Umbilical cord (tissue), 2 donors: ENCODE results near the gene EFNA5. TPM values are rescaled to one million over a fixed set of nuclear protein-coding genes. Genes with fewer than 3 reads are reported as not detected.
"Not testable (repeated sequence)": the region's sequence is repeated elsewhere in the genome, so short reads cannot be mapped to it uniquely, and the experiment has no call there.

ENCODE experiments used
- DNase-seq: peaks from one replicate; pipeline ENCODE4 v3.0.0-alpha.2; 2015; ENCODE audit warnings: low spot score
- total RNA-seq: library from RNA; depleted of rRNA; stranded (reverse); fragments of >200 nt; gene quantifications from one replicate; pipeline ENCODE4 v1.2.3, GENCODE V29; 2014; ENCODE audit warnings: low replicate concordance; ENCODE audit not compliant: insufficient read depth

Gene EFNA5
- total RNA-seq, 1 donor from 2014 or later = 15.2 TPM

- DNase-seq = no peak
These were observed 211.1 kb downstream of the EFNA5 start for GRCh38 chr5:107459605-107460004.

DNA sequence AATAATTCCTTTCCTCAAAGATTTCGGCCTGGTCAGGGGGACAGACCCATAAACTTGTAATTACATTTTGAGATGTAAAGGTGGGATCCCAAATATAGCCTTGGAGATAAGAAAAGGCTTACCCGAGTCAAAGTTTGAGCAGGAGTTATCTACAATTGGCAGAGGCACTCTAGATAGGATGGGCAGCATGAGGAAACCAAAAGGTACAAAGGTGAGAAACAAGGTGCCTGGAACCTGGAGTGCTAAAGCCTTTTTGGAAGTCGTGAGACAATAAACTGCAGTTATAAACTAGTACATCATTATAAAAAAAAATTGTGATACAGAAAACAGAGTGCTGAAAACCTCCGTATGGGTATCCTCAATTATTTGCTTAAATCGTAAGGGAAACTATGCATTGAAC lies 212.4 kb downstream of the EFNA5 start:
- DNase-seq = no peak

GRCh38 chr5:107457881-107458280 lies 212.9 kb downstream of the EFNA5 start:
- DNase-seq = no peak

GRCh38 chr5:107457138-107457537 lies 213.6 kb downstream of the EFNA5 start:
- DNase-seq = no peak

GRCh38 chr5:107456281-107456715 lies 214.4 kb downstream of the EFNA5 start:
- DNase-seq = peak; percentile 73

GRCh38 chr5:107455111-107455544 lies 215.6 kb downstream of the EFNA5 start:
- DNase-seq = no peak

GRCh38 chr5:107451827-107452226 lies 218.9 kb downstream of the EFNA5 start:
- not testable (repeated sequence) for DNase-seq

- DNase-seq = no peak
These were observed 219.7 kb downstream of the EFNA5 start for GRCh38 chr5:107451028-107451427.

GRCh38 chr5:107450531-107450930 lies 220.2 kb downstream of the EFNA5 start:
- DNase-seq = no peak

DNA sequence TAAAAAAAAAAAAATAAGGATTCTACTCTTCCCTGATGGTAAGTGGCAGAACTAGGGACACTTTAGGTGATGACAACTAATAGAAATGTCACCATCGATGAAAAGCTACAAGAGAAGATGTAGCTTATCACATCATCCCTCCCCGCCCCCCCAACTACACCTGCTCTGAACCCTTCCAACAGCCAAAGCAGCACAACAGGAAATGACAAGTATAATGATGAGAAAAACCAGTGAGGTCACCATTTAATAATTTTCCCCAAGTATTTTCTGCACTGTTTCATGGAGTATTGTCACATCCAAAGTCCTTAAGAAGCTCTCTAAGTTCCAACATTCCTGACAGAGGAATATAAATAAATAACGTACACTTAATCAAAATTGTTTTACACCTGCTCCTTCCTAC lies 221.4 kb downstream of the EFNA5 start:
- no peak for DNase-seq

DNA sequence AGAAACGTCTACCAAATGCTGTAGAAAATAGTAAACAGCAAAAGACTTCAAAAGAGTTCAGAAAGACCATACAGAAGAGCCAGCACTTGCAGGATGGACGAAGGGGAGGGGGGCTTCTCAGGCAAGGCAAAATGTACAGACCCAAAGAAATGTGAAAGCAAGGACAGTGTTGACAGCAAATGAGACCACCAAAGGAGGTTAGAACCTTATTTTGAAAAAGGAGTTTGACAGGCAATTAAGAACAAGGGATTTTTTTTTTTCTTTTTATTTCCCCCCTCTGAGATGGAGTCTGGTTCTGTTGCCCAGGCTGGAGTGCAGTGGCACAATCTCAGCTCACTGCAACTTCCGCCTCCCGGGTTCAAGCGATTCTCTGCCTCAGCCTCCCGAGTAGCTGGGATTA lies 223.2 kb downstream of the EFNA5 start:
- DNase-seq = no peak

- no peak for DNase-seq
These were observed 223.8 kb downstream of the EFNA5 start for GRCh38 chr5:107446972-107447371.

DNA sequence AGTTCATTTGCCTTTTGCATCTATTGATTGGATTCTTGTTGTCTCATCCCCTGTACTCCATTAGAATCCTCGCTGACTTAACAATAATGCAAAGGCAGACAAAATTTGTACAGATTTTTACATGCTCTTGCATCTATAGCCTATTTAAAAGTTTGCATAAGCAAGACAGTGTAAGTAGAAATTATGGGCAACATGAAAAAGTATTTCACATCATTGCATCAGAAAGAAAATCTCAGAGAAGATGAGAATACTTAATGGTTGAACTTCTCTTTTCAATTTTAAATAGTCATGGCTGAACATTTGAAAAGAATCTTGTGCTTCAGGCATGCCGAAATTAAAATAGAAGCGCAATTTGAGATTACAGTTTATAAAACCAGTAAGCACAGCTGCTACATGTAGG lies 226.4 kb downstream of the EFNA5 start:
- no peak for DNase-seq

DNA sequence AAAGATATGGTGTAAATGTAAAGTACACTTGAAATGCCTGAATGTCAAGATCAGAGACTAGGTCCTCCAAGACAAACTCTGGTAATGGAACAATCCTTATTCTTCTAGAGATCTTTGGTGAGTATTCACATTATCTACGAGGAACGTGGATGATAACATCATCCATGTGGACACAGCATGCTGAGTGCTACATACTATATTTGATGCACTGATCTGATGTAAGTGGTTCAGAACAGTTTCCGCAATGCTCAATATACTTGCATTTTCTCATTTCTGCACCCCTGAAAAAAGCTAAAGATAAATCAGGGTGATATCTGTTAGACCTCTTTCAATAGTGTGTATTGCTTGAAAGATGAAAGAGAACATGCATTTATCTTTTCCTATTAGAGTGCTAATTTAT lies 226.8 kb downstream of the EFNA5 start:
- no peak for DNase-seq

DNA sequence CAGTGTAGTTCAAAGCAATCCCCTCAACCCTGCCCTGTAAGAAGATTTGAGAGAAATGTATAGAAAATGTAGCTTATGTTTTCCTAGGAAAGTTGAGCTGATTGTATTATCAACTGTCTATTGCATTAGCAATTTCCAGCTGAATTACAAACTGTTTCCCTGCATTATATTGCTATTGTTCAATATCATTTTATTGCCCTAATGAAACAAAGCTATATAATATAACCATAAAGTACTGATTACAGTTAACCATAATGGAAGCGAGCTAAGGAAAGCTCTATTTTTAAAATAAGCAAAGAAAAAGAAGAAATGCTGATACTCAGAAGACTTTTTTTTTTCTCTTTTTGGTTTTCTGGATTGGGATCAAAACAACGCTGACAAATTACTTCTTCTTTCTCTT lies 228.3 kb downstream of the EFNA5 start:
- no peak for DNase-seq

GRCh38 chr5:107439832-107440231 lies 230.9 kb downstream of the EFNA5 start:
- no peak for DNase-seq

GRCh38 chr5:107437986-107438510 lies 232.7 kb downstream of the EFNA5 start:
- no peak for DNase-seq

GRCh38 chr5:107437154-107437553 lies 233.6 kb downstream of the EFNA5 start:
- DNase-seq = no peak

DNA sequence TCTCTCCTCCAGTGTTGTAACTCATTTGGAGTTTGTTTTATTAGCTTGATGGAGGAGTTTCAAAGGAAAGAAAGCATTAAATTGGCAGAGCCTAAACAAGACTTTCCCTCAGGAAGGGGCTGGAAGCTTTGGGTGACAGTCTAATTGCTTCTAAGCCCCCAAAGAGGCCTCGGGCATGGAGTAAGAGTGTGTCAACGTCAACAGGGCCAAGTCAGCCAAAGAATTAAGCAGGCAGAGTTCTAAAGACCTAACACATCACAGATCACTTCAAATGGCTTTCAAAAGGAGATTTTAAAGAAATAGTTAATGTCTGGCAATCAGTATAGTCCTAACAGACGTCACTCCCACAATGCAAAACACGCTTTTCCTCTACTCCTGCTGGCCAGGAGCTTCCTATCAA lies 234.5 kb downstream of the EFNA5 start:
- DNase-seq = peak; percentile 41

- no peak for DNase-seq
These were observed 235.7 kb downstream of the EFNA5 start for GRCh38 chr5:107435061-107435460.

GRCh38 chr5:107433646-107434045 lies 237.1 kb downstream of the EFNA5 start:
- not testable (repeated sequence) for DNase-seq

GRCh38 chr5:107431998-107432397 lies 238.7 kb downstream of the EFNA5 start:
- peak; percentile 77 for DNase-seq

- DNase-seq = no peak
These were observed 239.2 kb downstream of the EFNA5 start for GRCh38 chr5:107431536-107431935.

GRCh38 chr5:107430071-107430625 lies 240.6 kb downstream of the EFNA5 start:
- DNase-seq = peak; percentile 83
